SK-N-SH treated with all-trans-retinoic acid at 6 μM for 48 hours (cell line): ENCODE measurements around the gene CCDC148.

Source experiments
- ATAC-seq: fragments of 200-7000 bp; cut with Tn5 transposase; 3 replicates; pipeline ENCODE4 v1.9.1; 2020; ENCODE audit warnings: mild to moderate bottlenecking, moderate library complexity
- BACH2 ChIP-seq: fragments of 250-450 bp; sonication (Bioruptor Pico); IDR thresholded peaks from 2 replicates; pipeline ENCODE4 v1.9.0; 2021; ENCODE audit warnings: mild to moderate bottlenecking, borderline replicate concordance
- ESRRG ChIP-seq: fragments of 250-450 bp; sonication (Bioruptor Pico); IDR thresholded peaks from 2 replicates; pipeline ENCODE4 v1.6.1; 2021; ENCODE audit warnings: mild to moderate bottlenecking
- GLIS3 ChIP-seq: fragments of 250-450 bp; sonication (Bioruptor Pico); IDR thresholded peaks from 2 replicates; pipeline ENCODE4 v1.5.0; 2020; ENCODE audit warnings: mild to moderate bottlenecking, moderate library complexity
- ISL1 ChIP-seq: fragments of 250-450 bp; sonication (Bioruptor Pico); IDR thresholded peaks from 2 replicates; pipeline ENCODE4 v2.1.2; 2022; ENCODE audit warnings: mild to moderate bottlenecking, moderate library complexity
- OSR1 ChIP-seq: fragments of 250-450 bp; sonication (Bioruptor Pico); IDR thresholded peaks from 2 replicates; pipeline ENCODE4 v1.8.0; 2022; ENCODE audit warnings: moderate library complexity, mild to moderate bottlenecking, inconsistent platforms
- PPARA ChIP-seq: fragments of 250-450 bp; sonication (Bioruptor Pico); IDR thresholded peaks from 2 replicates; pipeline ENCODE4 v1.5.0; 2020; ENCODE audit warnings: mild to moderate bottlenecking, borderline replicate concordance
- RARB ChIP-seq: fragments of 250-450 bp; sonication (Bioruptor Pico); IDR thresholded peaks from 2 replicates; pipeline ENCODE4 v1.8.0; 2021; ENCODE audit warnings: mild to moderate bottlenecking, moderate library complexity
- SNAI2 ChIP-seq: fragments of 250-450 bp; sonication (Bioruptor Pico); IDR thresholded peaks from 2 replicates; pipeline ENCODE4 v1.5.0; 2020; ENCODE audit warnings: mild to moderate bottlenecking, moderate library complexity
- TCF4 ChIP-seq: fragments of 250-450 bp; sonication (Bioruptor Pico); IDR thresholded peaks from 2 replicates; pipeline ENCODE4 v1.8.0; 2021; ENCODE audit warnings: mild to moderate bottlenecking, moderate library complexity, borderline replicate concordance
- ZC3H10 ChIP-seq: fragments of 250-450 bp; sonication (Bioruptor Pico); IDR thresholded peaks from 2 replicates; pipeline ENCODE4 v1.5.1; 2021; ENCODE audit warnings: mild to moderate bottlenecking, moderate library complexity
- ZFP3 ChIP-seq: fragments of 250-450 bp; sonication (Bioruptor Pico); IDR thresholded peaks from 2 replicates; pipeline ENCODE4 v1.5.0; 2020; ENCODE audit warnings: mild to moderate bottlenecking, moderate library complexity
- ZNF565 ChIP-seq: fragments of 450-650 bp; formaldehyde crosslinking; conservative IDR thresholded peaks from 2 replicates; pipeline ENCODE4 v1.5.0; 2020; ENCODE audit warnings: low read depth, mild to moderate bottlenecking, moderate library complexity
- ZNF70 ChIP-seq: fragments of 450-650 bp; formaldehyde crosslinking; IDR thresholded peaks from 2 replicates; pipeline ENCODE4 v1.5.0; 2020; ENCODE audit warnings: mild to moderate bottlenecking, moderate library complexity
- ZNF8 ChIP-seq: fragments of 450-650 bp; formaldehyde crosslinking; IDR thresholded peaks from 2 replicates; pipeline ENCODE4 v1.5.0; 2020; ENCODE audit warnings: mild to moderate bottlenecking, moderate library complexity
- TF ChIP-seq, protein P1 (sequence below): fragments of 250-450 bp; sonication (Bioruptor Pico); IDR thresholded peaks from 2 replicates; pipeline ENCODE4 v1.8.0; 2020; ENCODE audit warnings: mild to moderate bottlenecking, moderate library complexity, borderline replicate concordance
- TF ChIP-seq, protein P2 (sequence below): fragments of 250-450 bp; sonication (Bioruptor Pico); IDR thresholded peaks from 2 replicates; pipeline ENCODE4 v1.5.0; 2020; ENCODE audit warnings: mild to moderate bottlenecking, moderate library complexity
- TF ChIP-seq, protein P3 (sequence below): fragments of 250-450 bp; sonication (Bioruptor Pico); IDR thresholded peaks from 2 replicates; pipeline ENCODE4 v1.5.1; 2020; ENCODE audit warnings: low read depth, mild to moderate bottlenecking, moderate library complexity

CCDC148 gene

DNA sequence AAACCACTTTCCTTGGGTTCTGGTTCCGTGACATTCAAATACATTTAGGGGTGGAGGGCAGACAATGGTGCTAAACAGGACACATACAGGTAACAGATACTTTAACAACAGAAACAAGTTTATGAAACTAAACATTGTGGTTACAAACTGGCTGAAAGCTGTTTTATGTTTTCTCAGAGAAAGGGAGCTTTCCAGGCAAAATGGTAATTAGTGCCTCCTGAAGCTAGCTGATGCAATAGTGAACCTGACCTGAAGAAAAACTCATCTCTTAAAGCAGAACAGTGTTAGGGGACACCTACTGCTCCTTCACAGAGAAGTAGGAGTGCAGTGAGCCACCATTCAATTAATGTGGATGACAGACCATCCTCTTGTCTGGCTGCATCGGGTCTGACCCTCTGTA, 138.9 kb downstream of the CCDC148 start:
- no peak for TF ChIP-seq ZFP3
- no peak for ATAC-seq

DNA sequence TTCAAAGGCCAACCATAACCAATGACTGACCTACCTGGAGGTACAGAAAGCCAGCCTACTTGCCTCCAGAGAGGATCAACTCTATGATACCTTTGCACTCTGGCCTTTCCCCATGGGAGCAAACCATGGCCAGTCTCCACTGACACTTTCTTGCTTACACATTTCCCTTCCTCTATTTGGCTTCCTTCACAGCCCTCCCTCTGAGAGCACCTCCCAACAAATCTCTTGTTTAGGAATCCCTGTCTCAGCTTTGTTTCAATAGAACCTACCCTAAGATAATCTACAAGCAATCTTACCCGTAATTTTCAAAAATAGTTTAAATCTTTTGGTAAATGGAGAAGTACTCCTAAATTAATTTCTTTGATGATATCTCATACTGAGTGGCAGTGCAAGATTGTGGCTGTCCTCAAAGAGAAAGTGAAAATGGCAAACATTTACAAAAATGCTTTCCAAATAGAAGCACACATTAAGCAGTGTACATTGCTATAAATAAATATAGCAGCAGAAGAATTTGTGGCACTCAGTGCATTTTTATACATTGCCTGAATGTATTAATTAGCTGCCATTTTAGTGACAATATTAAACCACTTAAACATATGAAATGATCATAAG, 140.6 kb downstream of the CCDC148 start:
- no peak for ATAC-seq
- TF ChIP-seq SNAI2 (CRISPR knock-in tag) (no peak), TCF4 (CRISPR knock-in tag) (no peak), ESRRG (CRISPR knock-in tag) (no peak), ZNF8 (CRISPR knock-in tag) (no peak), ZFP3 (no peak), ZNF565 (CRISPR knock-in tag) (no peak), OSR1 (no peak)
- TF ChIP-seq, protein P1, sequence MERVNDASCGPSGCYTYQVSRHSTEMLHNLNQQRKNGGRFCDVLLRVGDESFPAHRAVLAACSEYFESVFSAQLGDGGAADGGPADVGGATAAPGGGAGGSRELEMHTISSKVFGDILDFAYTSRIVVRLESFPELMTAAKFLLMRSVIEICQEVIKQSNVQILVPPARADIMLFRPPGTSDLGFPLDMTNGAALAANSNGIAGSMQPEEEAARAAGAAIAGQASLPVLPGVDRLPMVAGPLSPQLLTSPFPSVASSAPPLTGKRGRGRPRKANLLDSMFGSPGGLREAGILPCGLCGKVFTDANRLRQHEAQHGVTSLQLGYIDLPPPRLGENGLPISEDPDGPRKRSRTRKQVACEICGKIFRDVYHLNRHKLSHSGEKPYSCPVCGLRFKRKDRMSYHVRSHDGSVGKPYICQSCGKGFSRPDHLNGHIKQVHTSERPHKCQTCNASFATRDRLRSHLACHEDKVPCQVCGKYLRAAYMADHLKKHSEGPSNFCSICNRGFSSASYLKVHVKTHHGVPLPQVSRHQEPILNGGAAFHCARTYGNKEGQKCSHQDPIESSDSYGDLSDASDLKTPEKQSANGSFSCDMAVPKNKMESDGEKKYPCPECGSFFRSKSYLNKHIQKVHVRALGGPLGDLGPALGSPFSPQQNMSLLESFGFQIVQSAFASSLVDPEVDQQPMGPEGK: no peak

DNA sequence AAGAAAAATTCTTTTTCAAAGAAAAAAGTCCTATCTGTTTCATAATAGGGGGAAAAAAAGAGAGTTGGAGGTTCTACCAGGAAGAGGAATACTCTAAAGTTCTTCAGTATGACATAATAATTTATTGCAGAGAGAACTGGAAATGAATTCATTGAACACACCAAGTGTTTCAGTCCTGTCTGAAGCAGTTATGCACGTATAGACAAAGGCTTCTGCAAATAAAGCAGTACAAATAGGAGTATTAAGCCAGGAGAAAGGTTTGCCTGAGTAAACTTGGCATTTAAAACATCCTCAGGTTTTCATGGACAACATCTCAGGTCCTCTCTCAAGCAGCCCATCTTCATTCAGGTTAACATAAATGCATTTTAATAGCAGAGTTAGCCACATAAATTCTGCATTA, 141.6 kb downstream of the CCDC148 start:
- no peak for ATAC-seq
- TF ChIP-seq BACH2 (CRISPR knock-in tag): no peak
- no peak for TF ChIP-seq ZC3H10 (CRISPR knock-in tag)
- no peak for TF ChIP-seq SNAI2 (CRISPR knock-in tag)
- TF ChIP-seq ZNF70 (CRISPR knock-in tag): no peak
- no peak for TF ChIP-seq ISL1 (CRISPR knock-in tag)
- TF ChIP-seq, protein P2, sequence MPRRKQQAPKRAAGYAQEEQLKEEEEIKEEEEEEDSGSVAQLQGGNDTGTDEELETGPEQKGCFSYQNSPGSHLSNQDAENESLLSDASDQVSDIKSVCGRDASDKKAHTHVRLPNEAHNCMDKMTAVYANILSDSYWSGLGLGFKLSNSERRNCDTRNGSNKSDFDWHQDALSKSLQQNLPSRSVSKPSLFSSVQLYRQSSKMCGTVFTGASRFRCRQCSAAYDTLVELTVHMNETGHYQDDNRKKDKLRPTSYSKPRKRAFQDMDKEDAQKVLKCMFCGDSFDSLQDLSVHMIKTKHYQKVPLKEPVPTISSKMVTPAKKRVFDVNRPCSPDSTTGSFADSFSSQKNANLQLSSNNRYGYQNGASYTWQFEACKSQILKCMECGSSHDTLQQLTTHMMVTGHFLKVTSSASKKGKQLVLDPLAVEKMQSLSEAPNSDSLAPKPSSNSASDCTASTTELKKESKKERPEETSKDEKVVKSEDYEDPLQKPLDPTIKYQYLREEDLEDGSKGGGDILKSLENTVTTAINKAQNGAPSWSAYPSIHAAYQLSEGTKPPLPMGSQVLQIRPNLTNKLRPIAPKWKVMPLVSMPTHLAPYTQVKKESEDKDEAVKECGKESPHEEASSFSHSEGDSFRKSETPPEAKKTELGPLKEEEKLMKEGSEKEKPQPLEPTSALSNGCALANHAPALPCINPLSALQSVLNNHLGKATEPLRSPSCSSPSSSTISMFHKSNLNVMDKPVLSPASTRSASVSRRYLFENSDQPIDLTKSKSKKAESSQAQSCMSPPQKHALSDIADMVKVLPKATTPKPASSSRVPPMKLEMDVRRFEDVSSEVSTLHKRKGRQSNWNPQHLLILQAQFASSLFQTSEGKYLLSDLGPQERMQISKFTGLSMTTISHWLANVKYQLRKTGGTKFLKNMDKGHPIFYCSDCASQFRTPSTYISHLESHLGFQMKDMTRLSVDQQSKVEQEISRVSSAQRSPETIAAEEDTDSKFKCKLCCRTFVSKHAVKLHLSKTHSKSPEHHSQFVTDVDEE (CRISPR knock-in tag): no peak
- TF ChIP-seq, protein P1: no peak

DNA sequence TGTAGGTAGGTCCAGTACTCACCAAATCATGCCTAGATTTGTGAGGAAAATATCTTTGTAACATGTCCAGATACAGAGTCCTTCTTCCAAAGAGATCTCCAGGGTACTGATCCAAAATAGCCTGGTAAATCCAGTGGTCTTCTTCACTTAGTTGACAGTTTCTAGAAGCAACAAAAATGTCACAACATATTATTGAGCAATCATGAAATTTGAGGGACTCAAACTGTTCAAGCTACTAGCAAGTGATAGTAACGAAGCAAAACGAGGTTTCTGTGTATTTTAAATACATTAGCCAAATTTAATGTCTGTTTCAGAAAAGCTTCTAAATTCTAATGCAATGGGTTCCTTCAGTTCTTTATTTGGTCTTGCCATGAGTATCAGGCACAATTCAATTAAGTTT, 142.8 kb downstream of the CCDC148 start:
- TF ChIP-seq PPARA (CRISPR knock-in tag) (no peak), ESRRG (CRISPR knock-in tag) (no peak), ZNF8 (CRISPR knock-in tag) (no peak), GLIS3 (no peak), RARB (no peak), SNAI2 (CRISPR knock-in tag) (no peak), ZC3H10 (CRISPR knock-in tag) (no peak), OSR1 (no peak)
- TF ChIP-seq, protein P1: no peak
- TF ChIP-seq, protein P3, sequence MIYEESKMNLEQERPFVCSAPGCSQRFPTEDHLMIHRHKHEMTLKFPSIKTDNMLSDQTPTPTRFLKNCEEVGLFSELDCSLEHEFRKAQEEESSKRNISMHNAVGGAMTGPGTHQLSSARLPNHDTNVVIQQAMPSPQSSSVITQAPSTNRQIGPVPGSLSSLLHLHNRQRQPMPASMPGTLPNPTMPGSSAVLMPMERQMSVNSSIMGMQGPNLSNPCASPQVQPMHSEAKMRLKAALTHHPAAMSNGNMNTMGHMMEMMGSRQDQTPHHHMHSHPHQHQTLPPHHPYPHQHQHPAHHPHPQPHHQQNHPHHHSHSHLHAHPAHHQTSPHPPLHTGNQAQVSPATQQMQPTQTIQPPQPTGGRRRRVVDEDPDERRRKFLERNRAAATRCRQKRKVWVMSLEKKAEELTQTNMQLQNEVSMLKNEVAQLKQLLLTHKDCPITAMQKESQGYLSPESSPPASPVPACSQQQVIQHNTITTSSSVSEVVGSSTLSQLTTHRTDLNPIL (CRISPR knock-in tag): no peak
- TF ChIP-seq, protein P2 (CRISPR knock-in tag): no peak
- no peak for ATAC-seq
